OCI-LY7 (cell line): ENCODE measurements around the gene CFAP157. TPM values are rescaled to one million over a fixed set of nuclear protein-coding genes. Genes with fewer than 3 reads are reported as not detected.

ENCODE experiments used
- BruUV-seq: library from RNA; stranded (reverse); fragments of 400-500 nt; replicated peaks from 2 replicates; lab custom pipeline; 2021; lab: Mats Ljungman, UMichigan
- CTCF ChIA-PET: fragments of 300-600 bp; sonication (Branson Sonifier 250); formaldehyde crosslinking; loops from one replicate; lab custom pipeline; 2022; ENCODE audit warnings: antibody characterized with exemption; ENCODE audit not compliant: unreplicated experiment; lab: Charles Lee
- POLR2A ChIA-PET: fragments of 300-600 bp; sonication (Branson Sonifier 250); formaldehyde crosslinking; loops from one replicate; lab custom pipeline; 2022; ENCODE audit warnings: antibody characterized with exemption; lab: Charles Lee
- DNase-seq: peaks from one replicate; pipeline ENCODE4 v3.0.0-alpha.2; 2015; ENCODE audit warnings: low spot score
- H2AFZ ChIP-seq: fragments of 200-600 bp; sonication (generic), shearing (Covaris generic); 2 replicates; pipeline ENCODE4 v1.6.1; 2014; ENCODE audit warnings: mild to moderate bottlenecking, antibody characterized with exemption, low read length, moderate library complexity
- H3K27ac ChIP-seq: fragments of 200-600 bp; sonication (generic); 2 replicates; pipeline ENCODE4 v1.5.1; 2014; ENCODE audit warnings: mixed run types, low read depth, mild to moderate bottlenecking, moderate library complexity, low read length, inconsistent platforms; ENCODE audit not compliant: poor library complexity, severe bottlenecking
- H3K36me3 ChIP-seq: fragments of 200-600 bp; sonication (generic); 2 replicates; pipeline ENCODE4 v1.6.1; 2014; ENCODE audit warnings: mild to moderate bottlenecking, antibody characterized with exemption, low read length, moderate library complexity, mixed read lengths; ENCODE audit not compliant: insufficient read depth
- H3K4me1 ChIP-seq: fragments of 200-600 bp; sonication (generic); 2 replicates; pipeline ENCODE4 v1.5.1; 2014; ENCODE audit warnings: mild to moderate bottlenecking, low read length; ENCODE audit not compliant: insufficient read depth, poor library complexity, severe bottlenecking
- H3K4me2 ChIP-seq: fragments of 200-600 bp; sonication (generic); 2 replicates; pipeline ENCODE4 v1.6.1; 2014; ENCODE audit warnings: mild to moderate bottlenecking, low read length
- H3K4me3 ChIP-seq: fragments of 200-600 bp; sonication (generic); 2 replicates; pipeline ENCODE4 v1.5.1; 2014; ENCODE audit warnings: mild to moderate bottlenecking, low read depth, low read length; ENCODE audit not compliant: poor library complexity, severe bottlenecking
- H3K79me2 ChIP-seq: fragments of 200-600 bp; sonication (generic); 2 replicates; pipeline ENCODE4 v1.6.1; 2016; ENCODE audit warnings: low read depth, mild to moderate bottlenecking, low read length, moderate library complexity, mixed read lengths; ENCODE audit not compliant: insufficient read depth
- H3K9me2 ChIP-seq: fragments of 200-600 bp; sonication (generic); 2 replicates; pipeline ENCODE4 v1.6.1; 2016; ENCODE audit warnings: mild to moderate bottlenecking, low read length, mixed read lengths; ENCODE audit not compliant: insufficient read depth
- H3K9me3 ChIP-seq: fragments of 200-600 bp; sonication (generic); 2 replicates; pipeline ENCODE4 v1.6.1; 2014; ENCODE audit warnings: mild to moderate bottlenecking, mixed run types, low read length, mixed read lengths
- H4K20me1 ChIP-seq: fragments of 200-600 bp; sonication (generic); 2 replicates; pipeline ENCODE4 v1.6.1; 2014; ENCODE audit warnings: mild to moderate bottlenecking, antibody characterized with exemption, low read length, moderate library complexity, mixed read lengths; ENCODE audit not compliant: insufficient read depth
- EZH2phosphoT487 ChIP-seq: fragments of 200-600 bp; sonication (generic); IDR thresholded peaks from 2 replicates; pipeline ENCODE4 v1.6.1; 2018; ENCODE audit warnings: low read depth, borderline replicate concordance, mild to moderate bottlenecking, mixed run types, antibody characterized with exemption, low read length, moderate library complexity, mixed read lengths
- intact Hi-C: fragments of 100-400 bp; cut with micrococcal nuclease; formaldehyde crosslinking; loops from one replicate; pipeline ENCODE4 v1.10.0; 2022; ENCODE audit not compliant: unreplicated experiment
- total RNA-seq, 2 experiments: library from RNA; depleted of rRNA in 1 of 2; stranded (reverse); fragments of >200 nt in 1 of 2; shearing (Covaris generic) in 1 of 2; gene quantifications; 2 replicates each; pipeline ENCODE4 v1.2.3, GENCODE V29; 2014 to 2022
- TF ChIP-seq, protein P1 (sequence below): fragments of 200-600 bp; sonication (generic); conservative IDR thresholded peaks from 2 replicates; pipeline ENCODE4 v1.5.1; 2014; ENCODE audit warnings: mild to moderate bottlenecking, antibody characterized with exemption, low read length, moderate library complexity, mixed read lengths

CFAP157 gene
- total RNA-seq, 2 experiments from 2014 or later, result 0.13 to 0.22 TPM

DNA sequence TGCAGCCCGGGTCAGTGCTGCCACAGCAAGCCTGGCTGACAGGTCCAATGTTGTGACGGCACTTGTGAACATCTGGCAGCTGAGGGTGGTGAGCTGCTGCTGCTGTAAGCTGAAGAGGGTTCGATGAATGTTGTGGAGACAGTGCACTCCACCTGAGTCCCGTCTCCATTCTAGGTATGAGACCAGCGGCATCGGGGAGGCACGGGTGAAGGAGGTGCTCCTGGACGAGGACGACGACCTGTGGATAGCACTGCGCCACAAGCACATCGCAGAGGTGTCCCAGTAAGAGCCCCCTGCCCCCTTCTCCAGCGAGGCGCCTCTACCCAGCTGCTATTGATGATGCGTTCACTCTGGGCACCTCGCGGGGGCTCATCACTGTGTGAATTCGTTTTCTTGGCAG, 38.9 kb upstream of the CFAP157 start:
- H2AFZ ChIP-seq, result no peak overlapping the region
- no peaks in the 10 kb centered on the region for H3K36me3 ChIP-seq
- no peak for TF ChIP-seq EZH2phosphoT487
- TF ChIP-seq, protein P1, sequence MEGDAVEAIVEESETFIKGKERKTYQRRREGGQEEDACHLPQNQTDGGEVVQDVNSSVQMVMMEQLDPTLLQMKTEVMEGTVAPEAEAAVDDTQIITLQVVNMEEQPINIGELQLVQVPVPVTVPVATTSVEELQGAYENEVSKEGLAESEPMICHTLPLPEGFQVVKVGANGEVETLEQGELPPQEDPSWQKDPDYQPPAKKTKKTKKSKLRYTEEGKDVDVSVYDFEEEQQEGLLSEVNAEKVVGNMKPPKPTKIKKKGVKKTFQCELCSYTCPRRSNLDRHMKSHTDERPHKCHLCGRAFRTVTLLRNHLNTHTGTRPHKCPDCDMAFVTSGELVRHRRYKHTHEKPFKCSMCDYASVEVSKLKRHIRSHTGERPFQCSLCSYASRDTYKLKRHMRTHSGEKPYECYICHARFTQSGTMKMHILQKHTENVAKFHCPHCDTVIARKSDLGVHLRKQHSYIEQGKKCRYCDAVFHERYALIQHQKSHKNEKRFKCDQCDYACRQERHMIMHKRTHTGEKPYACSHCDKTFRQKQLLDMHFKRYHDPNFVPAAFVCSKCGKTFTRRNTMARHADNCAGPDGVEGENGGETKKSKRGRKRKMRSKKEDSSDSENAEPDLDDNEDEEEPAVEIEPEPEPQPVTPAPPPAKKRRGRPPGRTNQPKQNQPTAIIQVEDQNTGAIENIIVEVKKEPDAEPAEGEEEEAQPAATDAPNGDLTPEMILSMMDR, result no peak
- intact Hi-C loops, result no loop called here
- H3K79me2 ChIP-seq, result no peaks in the 10 kb centered on the region
- BruUV-seq, result no TSS peak
- H3K4me3 ChIP-seq, result no peak overlapping the region
- H3K4me2 ChIP-seq, result no peak overlapping the region
- H3K27ac ChIP-seq, result no peak overlapping the region
- H3K4me1 ChIP-seq, result no peaks in the 10 kb centered on the region
- no peaks in the 10 kb centered on the region for H3K9me3 ChIP-seq
- CTCF ChIA-PET, result interaction anchor here (0.6 kb wide), 1 partner anchor 1360 kb away, joined by 3 read pairs; the partner anchor contains the start of gene SH3GLB2
- H3K9me2 ChIP-seq, result no peaks in the 10 kb centered on the region
- no peaks in the 10 kb centered on the region for H4K20me1 ChIP-seq
- POLR2A ChIA-PET, result interaction anchor here (0.6 to 1.3 kb wide), 2 partner anchors 15 to 27 kb away, joined by 3 to 4 read pairs; no protein-coding TSS in a partner anchor
- no peak for DNase-seq

DNA sequence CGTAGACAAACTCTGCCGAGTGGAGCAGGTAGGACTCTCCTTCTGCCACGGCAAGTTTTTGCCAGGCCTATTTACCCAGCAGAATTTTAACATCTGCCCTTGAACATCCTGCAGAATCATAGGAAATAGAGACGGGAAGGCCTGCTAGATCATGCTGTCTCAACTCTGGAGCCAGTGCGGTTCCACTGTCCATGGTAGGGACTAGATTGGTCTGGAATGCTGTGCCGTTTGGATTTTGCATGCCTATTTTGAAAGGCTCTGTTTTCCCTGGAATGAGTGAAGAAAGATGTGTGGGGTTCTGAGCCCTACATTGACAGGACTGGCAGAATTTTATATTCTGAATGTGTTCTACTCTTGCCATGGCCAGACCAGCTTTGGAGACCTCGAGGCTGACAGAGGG, 33.6 kb upstream of the CFAP157 start:
- H3K27ac ChIP-seq, result no peak overlapping the region
- H3K4me3 ChIP-seq, result no peak overlapping the region
- H3K79me2 ChIP-seq, result no peaks in the 10 kb centered on the region
- no TSS peak for BruUV-seq
- ChIA-PET POLR2A (no interaction called here), CTCF (no interaction called here)
- H3K4me1 ChIP-seq, result no peaks in the 10 kb centered on the region
- H4K20me1 ChIP-seq, result no peaks in the 10 kb centered on the region
- TF ChIP-seq, protein P1, result no peak
- no peaks in the 10 kb centered on the region for H3K9me2 ChIP-seq
- DNase-seq, result no peak
- intact Hi-C loops, result no loop called here
- no peaks in the 10 kb centered on the region for H3K36me3 ChIP-seq
- H2AFZ ChIP-seq, result no peak overlapping the region
- no peaks in the 10 kb centered on the region for H3K9me3 ChIP-seq
- H3K4me2 ChIP-seq, result no peak overlapping the region

DNA sequence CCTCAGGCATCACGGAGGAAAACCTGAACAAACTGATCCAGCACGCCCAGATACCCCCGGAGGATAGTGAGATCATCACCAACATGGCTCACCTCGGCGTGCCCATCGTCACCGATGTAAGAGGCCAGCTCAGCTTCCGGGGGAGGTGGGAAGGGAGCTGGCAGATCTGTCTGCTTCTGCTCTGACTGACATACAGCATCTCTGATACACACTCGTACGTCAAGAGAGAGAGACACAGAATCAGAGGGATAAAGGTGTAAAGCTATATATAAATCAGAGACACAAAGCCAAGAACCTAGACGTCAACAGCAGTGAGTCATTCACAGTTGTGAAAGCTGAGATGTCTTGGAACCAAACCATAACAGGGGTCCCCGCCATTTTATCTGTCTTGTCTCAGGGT, 30.1 kb upstream of the CFAP157 start:
- BruUV-seq, result no TSS peak
- Histone ChIP-seq H3K4me2 (no peak overlapping the region), H4K20me1 (no peaks in the 10 kb centered on the region), H3K27ac (no peak overlapping the region), H3K36me3 (no peaks in the 10 kb centered on the region), H3K4me1 (no peaks in the 10 kb centered on the region), H2AFZ (no peak overlapping the region), H3K79me2 (no peaks in the 10 kb centered on the region), H3K4me3 (no peak overlapping the region), H3K9me2 (no peaks in the 10 kb centered on the region), H3K9me3 (no peaks in the 10 kb centered on the region)
- ChIA-PET POLR2A (interaction anchor here (1.0 kb wide), 1 partner anchor 9 kb away, joined by 3 read pairs; no protein-coding TSS in a partner anchor), CTCF (no interaction called here)
- TF ChIP-seq, protein P1, result no peak
- TF ChIP-seq EZH2phosphoT487, result no peak
- no peak for DNase-seq
- intact Hi-C loops, result no loop called here
